HepG2 (cell line): ENCODE results near the gene NAMPT. TPM values are rescaled to one million over a fixed set of nuclear protein-coding genes. Genes with fewer than 3 reads are reported as not detected.

Source experiments
- ATAC-seq: fragments of 200-7000 bp; cut with Tn5 transposase; 3 replicates; pipeline ENCODE4 v1.9.1; 2020; ENCODE audit warnings: mild to moderate bottlenecking, moderate library complexity
- BruUV-seq: library from RNA; stranded (reverse); fragments of 400-500 nt; replicated peaks from 2 replicates; lab custom pipeline; 2021; lab: Mats Ljungman, UMichigan
- CTCF ChIA-PET: fragments of 300-600 bp; formaldehyde crosslinking; extraction: SDS; loops from one replicate; lab custom pipeline; 2021; ENCODE audit warnings: low total read pairs, inconsistent platforms, low intra/inter-chr PET ratio; lab: Yijun Ruan, JAX
- POLR2A ChIA-PET: fragments of 350-600 bp; sonication (Branson Sonifier 250); formaldehyde crosslinking; loops from one replicate; lab custom pipeline; 2020; ENCODE audit warnings: antibody characterized with exemption, inconsistent platforms; lab: Yijun Ruan, JAX
- DNase-seq: peaks from one replicate; pipeline ENCODE4 v3.0.0-alpha.2; 2015; ENCODE audit warnings: low spot score
- FAIRE-seq: peaks from 3 replicates; lab custom pipeline; 2011; peaks lifted over from hg19 to GRCh38; lab: Jason Lieb, UNC
- H2AFZ ChIP-seq: one replicate; pipeline ENCODE4 v1.6.1; 2011; ENCODE audit warnings: low read length, inconsistent platforms
- H3K27ac ChIP-seq: fragments of 300-600 bp; 3 replicates; pipeline ENCODE4 v1.8.0; 2011; ENCODE audit warnings: mixed run types, mild to moderate bottlenecking, mixed read lengths, low read length, inconsistent platforms; ENCODE audit not compliant: insufficient read depth; ENCODE audit errors: extremely low read length
- H3K27me3 ChIP-seq, 2 experiments: fragments of 200-600 bp in 1 of 2; 2 replicates in 1 of 2; 3 replicates in 1 of 2; pipeline versions ENCODE4 v1.6.0 to v1.8.0; 2011; ENCODE audit warnings: low read length in 2 of 2, mild to moderate bottlenecking in 2 of 2, moderate library complexity in 2 of 2, inconsistent platforms in 1 of 2; ENCODE audit not compliant: insufficient read depth in 2 of 2, control insufficient read depth in 1 of 2
- H3K36me3 ChIP-seq, 2 experiments: fragments of 200-600 bp in 1 of 2; replicated peaks in 1 of 2; 2 replicates in 1 of 2; 3 replicates in 1 of 2; pipeline versions ENCODE4 v1.5.1 to v1.8.0; 2011; ENCODE audit warnings: low read length in 2 of 2, inconsistent platforms in 1 of 2; ENCODE audit not compliant: insufficient read depth in 2 of 2, control insufficient read depth in 1 of 2
- H3K4me1 ChIP-seq: 2 replicates; pipeline ENCODE4 v1.5.1; 2012; ENCODE audit warnings: low read length, inconsistent platforms; ENCODE audit not compliant: insufficient read depth
- H3K4me2 ChIP-seq: 2 replicates; pipeline ENCODE4 v1.6.0; 2011; ENCODE audit warnings: low read depth, low read length, inconsistent platforms
- H3K4me3 ChIP-seq, 3 experiments: fragments of 200-600 bp in 1 of 3; sonication (generic), shearing (Covaris generic) in 1 of 3; replicated peaks in 1 of 3; 2 replicates each; pipeline ENCODE4 v1.5.1; 2011 to 2016; ENCODE audit warnings: low read length in 3 of 3, inconsistent platforms in 2 of 3, low read depth in 2 of 3, mild to moderate bottlenecking in 2 of 3, control low read depth in 1 of 3, mixed read lengths in 1 of 3; ENCODE audit not compliant: insufficient read depth in 1 of 3
- H3K79me2 ChIP-seq: one replicate; pipeline ENCODE4 v1.6.1; 2011; ENCODE audit warnings: low read length, inconsistent platforms; ENCODE audit not compliant: insufficient read depth
- H3K9ac ChIP-seq: 2 replicates; pipeline ENCODE4 v1.6.0; 2011; ENCODE audit warnings: mild to moderate bottlenecking, low read depth, low read length, inconsistent platforms; ENCODE audit not compliant: insufficient read depth
- H3K9me3 ChIP-seq: 2 replicates; pipeline ENCODE4 v1.5.1; 2012; ENCODE audit warnings: mild to moderate bottlenecking, low read length
- H4K20me1 ChIP-seq: 2 replicates; pipeline ENCODE4 v1.6.0; 2011; ENCODE audit warnings: inconsistent platforms, mild to moderate bottlenecking, low read length, moderate library complexity; ENCODE audit not compliant: insufficient read depth
- AGO1 ChIP-seq: fragments of 200-400 bp; formaldehyde crosslinking; IDR thresholded peaks from 2 replicates; pipeline ENCODE4 v1.6.1; 2017; ENCODE audit warnings: mild to moderate bottlenecking, low read depth, low read length, moderate library complexity; ENCODE audit not compliant: poor library complexity, severe bottlenecking
- GATAD2A ChIP-seq: IDR thresholded peaks from 2 replicates; pipeline ENCODE4 v1.6.1; 2016
- KDM5B ChIP-seq: sonication (generic); formaldehyde crosslinking; IDR thresholded peaks from 2 replicates; pipeline ENCODE4 v1.4.0; 2020; ENCODE audit warnings: missing genetic modification reagents, mild to moderate bottlenecking, borderline replicate concordance
- MZF1 ChIP-seq: sonication (generic); formaldehyde crosslinking; IDR thresholded peaks from 2 replicates; pipeline ENCODE4 v1.8.1; 2023; ENCODE audit warnings: mild to moderate bottlenecking, missing genetic modification reagents, borderline replicate concordance
- NFE2L1 ChIP-seq: sonication (generic); formaldehyde crosslinking; IDR thresholded peaks from 2 replicates; pipeline ENCODE4 v1.4.0; 2020; ENCODE audit warnings: missing genetic modification reagents, mild to moderate bottlenecking, borderline replicate concordance
- NR2F1 ChIP-seq, 2 experiments: fragments of 450-650 bp in 1 of 2; formaldehyde crosslinking in 1 of 2; IDR thresholded peaks; 2 replicates each; pipeline versions ENCODE4 v1.5.0 to v1.6.1; 2016 to 2020; ENCODE audit warnings: mild to moderate bottlenecking in 1 of 2, missing compliant biosample characterization in 1 of 2, missing genetic modification reagents in 1 of 2, moderate library complexity in 1 of 2
- NR2F6 ChIP-seq, 2 experiments: IDR thresholded peaks; 2 replicates each; pipeline ENCODE4 v1.6.1; 2016; ENCODE audit warnings: antibody characterized with exemption in 1 of 2, mild to moderate bottlenecking in 1 of 2
- SP140L ChIP-seq: sonication (generic); formaldehyde crosslinking; IDR thresholded peaks from 2 replicates; pipeline ENCODE4 v1.4.0; 2020; ENCODE audit warnings: missing genetic modification reagents, borderline replicate concordance
- ZNF296 ChIP-seq: sonication (generic); formaldehyde crosslinking; conservative IDR thresholded peaks from 2 replicates; pipeline ENCODE4 v1.5.0; 2020; ENCODE audit warnings: mild to moderate bottlenecking, missing genetic modification reagents
- WGBS: methylation state at CpG from one replicate; pipeline ENCODE4 v1.1.6; 2017; ENCODE audit warnings: low lambda C conversion rate; 5-methylcytosine and 5-hydroxymethylcytosine counted together
- in situ Hi-C: cut with HindIII; loops from 2 replicates; pipeline ENCODE4 v1.10.0; 2017; ENCODE audit warnings: low pct_unique_long_range_greater_than_20kb; ENCODE audit not compliant: extremely low pct_ligation_motif_present
- intact Hi-C: fragments of 100-400 bp; cut with micrococcal nuclease; formaldehyde crosslinking; loops from one replicate; pipeline ENCODE4 v1.10.0; 2022; ENCODE audit not compliant: unreplicated experiment
- polyA plus RNA-seq, 8 experiments: library from polyadenylated mRNA; depleted of rRNA in 3 of 8; stranded (reverse) in 7 of 8; unstranded in 1 of 8; fragments of >200 nt; fragmentation: Illumina TruSeq in 4 of 8; extraction: Trizol in 4 of 8; gene quantifications; 2 replicates each; pipeline versions ENCODE4 v1.2.1 to v1.2.3, GENCODE V29; 2011 to 2016; ENCODE audit warnings: low read depth in 4 of 8, missing spikeins in 1 of 8, mixed read lengths in 1 of 8; ENCODE audit not compliant: insufficient read depth in 1 of 8
- total RNA-seq, 5 experiments: library from RNA; depleted of rRNA; stranded (reverse); fragments of >200 nt; fragmentation: Illumina TruSeq; extraction: Trizol; gene quantifications; 2 replicates each; pipeline ENCODE4 v1.2.3, GENCODE V29; 2016; ENCODE audit warnings: low read depth in 1 of 5
- TF ChIP-seq, protein P1 (sequence below): sonication (generic); formaldehyde crosslinking; IDR thresholded peaks from 2 replicates; pipeline ENCODE4 v1.5.1; 2020; ENCODE audit warnings: missing genetic modification reagents, mild to moderate bottlenecking, borderline replicate concordance
- TF ChIP-seq, protein P2 (sequence below): IDR thresholded peaks from 2 replicates; pipeline ENCODE4 v1.4.0; 2020; ENCODE audit warnings: mild to moderate bottlenecking, missing genetic modification reagents
- TF ChIP-seq, protein P3 (sequence below): sonication (generic); formaldehyde crosslinking; IDR thresholded peaks from 2 replicates; pipeline ENCODE4 v1.4.0; 2020; ENCODE audit warnings: mild to moderate bottlenecking, missing genetic modification reagents

NAMPT gene
- total and polyA plus RNA-seq, 2 of the 13 experiments (the other 11 are each of a cell fraction or from before 2014, with no cell fraction given) = 15.8 to 67.7 TPM

DNA sequence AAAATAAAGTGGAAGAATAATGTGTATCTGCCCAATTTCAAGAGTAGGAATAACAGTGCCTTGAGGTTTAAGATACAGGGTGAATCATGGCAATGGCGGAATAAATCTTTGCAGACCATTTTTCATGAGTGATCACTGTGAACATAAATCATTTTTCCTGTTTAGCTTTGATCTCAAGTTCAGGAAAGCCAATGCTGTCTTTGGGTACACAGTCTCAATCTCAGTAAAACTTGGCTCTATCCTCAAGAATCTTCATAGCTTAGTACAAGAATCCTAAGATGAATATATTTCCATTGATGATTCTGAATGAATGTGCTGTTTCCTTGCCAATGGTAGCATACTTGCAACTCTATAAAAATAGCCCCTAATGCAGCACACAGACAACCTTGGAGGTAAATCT, 6.8 kb downstream of the NAMPT start:
- TF ChIP-seq MZF1 (CRISPR knock-in tag) = no peak
- ChIA-PET CTCF (no interaction called here), POLR2A (no interaction called here)
- intact Hi-C loops = no loop called here
- Histone ChIP-seq H4K20me1 (peaks cover 13% of the 10 kb centered on the region; the same call in 1 of the 2 replicates), H3K4me2 (no peak overlapping the region), H2AFZ (no peak overlapping the region), H3K27ac (no peak overlapping the region), H3K79me2 (peaks cover 67% of the 10 kb centered on the region), H3K4me3 (no peak overlapping the region), H3K27me3 (no peaks in the 10 kb centered on the region), H3K9me3 (no peaks in the 10 kb centered on the region), H3K36me3 (peaks cover 1 to 44% of the 10 kb centered on the region in 2 experiments; a peak in 3 of 5 replicates), H3K4me1 (peaks cover 33% of the 10 kb centered on the region), H3K9ac (no peak overlapping the region)
- no peak for DNase-seq
- BruUV-seq = no TSS peak
- 100% methylated on average over 1 of the region's 1 CpG for WGBS
- in situ Hi-C loops = no loop called here
- FAIRE-seq = no peak
- no peak for ATAC-seq

- in situ Hi-C loops = no loop called here
- H4K20me1 ChIP-seq = peaks cover 5% of the 10 kb centered on the region; the same call in 1 of the 2 replicates
- H3K27me3 ChIP-seq = no peaks in the 10 kb centered on the region
- no peak overlapping the region for H3K27ac ChIP-seq
- intact Hi-C loops = no loop called here
- WGBS = 95% methylated on average over 10 of the region's 10 CpGs
- no peak for FAIRE-seq
- ATAC-seq = no peak
- ChIA-PET CTCF (no interaction called here), POLR2A (no interaction called here)
- peaks cover 1 to 46% of the 10 kb centered on the region in 2 experiments; a peak in 4 of 5 replicates for H3K36me3 ChIP-seq
- H3K4me2 ChIP-seq = no peak overlapping the region
- H3K4me3 ChIP-seq = no peak overlapping the region
- H3K9me3 ChIP-seq = no peaks in the 10 kb centered on the region
- no peak for DNase-seq
- peaks cover 53% of the 10 kb centered on the region for H3K79me2 ChIP-seq
- H3K4me1 ChIP-seq = peaks cover 19% of the 10 kb centered on the region
- no TSS peak for BruUV-seq
- no peak overlapping the region for H3K9ac ChIP-seq
- no peak overlapping the region for H2AFZ ChIP-seq
- no peak for TF ChIP-seq NFE2L1 (CRISPR knock-in tag)
- TF ChIP-seq, protein P1, sequence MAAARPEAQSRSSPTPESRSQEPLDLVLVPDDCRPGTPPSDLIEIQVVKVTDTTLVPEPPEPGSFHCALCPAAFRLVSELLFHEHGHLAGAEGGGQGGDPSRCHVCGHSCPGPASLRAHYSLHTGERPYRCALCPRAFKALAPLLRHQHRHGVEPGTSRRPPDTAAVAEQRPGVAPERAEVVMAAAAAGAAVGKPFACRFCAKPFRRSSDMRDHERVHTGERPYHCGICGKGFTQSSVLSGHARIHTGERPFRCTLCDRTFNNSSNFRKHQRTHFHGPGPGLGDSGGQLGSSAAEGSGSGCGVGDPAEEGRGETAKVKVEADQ = no peak
- TF ChIP-seq AGO1 = no peak
- TF ChIP-seq, protein P2, sequence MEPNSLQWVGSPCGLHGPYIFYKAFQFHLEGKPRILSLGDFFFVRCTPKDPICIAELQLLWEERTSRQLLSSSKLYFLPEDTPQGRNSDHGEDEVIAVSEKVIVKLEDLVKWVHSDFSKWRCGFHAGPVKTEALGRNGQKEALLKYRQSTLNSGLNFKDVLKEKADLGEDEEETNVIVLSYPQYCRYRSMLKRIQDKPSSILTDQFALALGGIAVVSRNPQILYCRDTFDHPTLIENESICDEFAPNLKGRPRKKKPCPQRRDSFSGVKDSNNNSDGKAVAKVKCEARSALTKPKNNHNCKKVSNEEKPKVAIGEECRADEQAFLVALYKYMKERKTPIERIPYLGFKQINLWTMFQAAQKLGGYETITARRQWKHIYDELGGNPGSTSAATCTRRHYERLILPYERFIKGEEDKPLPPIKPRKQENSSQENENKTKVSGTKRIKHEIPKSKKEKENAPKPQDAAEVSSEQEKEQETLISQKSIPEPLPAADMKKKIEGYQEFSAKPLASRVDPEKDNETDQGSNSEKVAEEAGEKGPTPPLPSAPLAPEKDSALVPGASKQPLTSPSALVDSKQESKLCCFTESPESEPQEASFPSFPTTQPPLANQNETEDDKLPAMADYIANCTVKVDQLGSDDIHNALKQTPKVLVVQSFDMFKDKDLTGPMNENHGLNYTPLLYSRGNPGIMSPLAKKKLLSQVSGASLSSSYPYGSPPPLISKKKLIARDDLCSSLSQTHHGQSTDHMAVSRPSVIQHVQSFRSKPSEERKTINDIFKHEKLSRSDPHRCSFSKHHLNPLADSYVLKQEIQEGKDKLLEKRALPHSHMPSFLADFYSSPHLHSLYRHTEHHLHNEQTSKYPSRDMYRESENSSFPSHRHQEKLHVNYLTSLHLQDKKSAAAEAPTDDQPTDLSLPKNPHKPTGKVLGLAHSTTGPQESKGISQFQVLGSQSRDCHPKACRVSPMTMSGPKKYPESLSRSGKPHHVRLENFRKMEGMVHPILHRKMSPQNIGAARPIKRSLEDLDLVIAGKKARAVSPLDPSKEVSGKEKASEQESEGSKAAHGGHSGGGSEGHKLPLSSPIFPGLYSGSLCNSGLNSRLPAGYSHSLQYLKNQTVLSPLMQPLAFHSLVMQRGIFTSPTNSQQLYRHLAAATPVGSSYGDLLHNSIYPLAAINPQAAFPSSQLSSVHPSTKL (CRISPR knock-in tag) = no peak
- TF ChIP-seq ZNF296 (CRISPR knock-in tag) = no peak
- TF ChIP-seq SP140L = no peak
- no peak for TF ChIP-seq NR2F6 (IDR thresholded peaks at IDR 0.05)
- no peak for TF ChIP-seq NR2F6 (CRISPR knock-in tag; IDR thresholded peaks at IDR 0.05)
- TF ChIP-seq GATAD2A = no peak
- TF ChIP-seq KDM5B (CRISPR knock-in tag) = no peak
- TF ChIP-seq, protein P3, sequence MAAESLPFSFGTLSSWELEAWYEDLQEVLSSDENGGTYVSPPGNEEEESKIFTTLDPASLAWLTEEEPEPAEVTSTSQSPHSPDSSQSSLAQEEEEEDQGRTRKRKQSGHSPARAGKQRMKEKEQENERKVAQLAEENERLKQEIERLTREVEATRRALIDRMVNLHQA (CRISPR knock-in tag) = no peak
- TF ChIP-seq NR2F1 (CRISPR knock-in tag; IDR thresholded peaks at IDR 0.05) = no peak
These were observed 8.3 kb downstream of the NAMPT start for GRCh38 chr7:106276513-106276912.
